Activated T-helper 2 cell treated with anti-CD3 and anti-CD28 coated beads, Interferon-gamma antibody, Interleukin-2, Interleukin-4, amounts not matched to agents 10 μg/mL and 5 μg/mL and 100 μg/mL, durations not matched to agents 14 hours and 24 hours and 36 hours (primary cell): ENCODE data around the gene CATSPER3. TPM values are rescaled to one million over a fixed set of nuclear protein-coding genes. Genes with fewer than 3 reads are reported as not detected.

Source experiments
- DNase-seq: peaks from one replicate; pipeline ENCODE4 v3.0.0; 2021; ENCODE audit warnings: low spot score
- H3K27ac Mint-ChIP-seq: one replicate; pipeline ENCODE4 v1.8.0; 2021; ENCODE audit warnings: mixed read lengths
- H3K27me3 Mint-ChIP-seq: one replicate; pipeline ENCODE4 v1.8.0; 2021; ENCODE audit warnings: low read depth, mixed read lengths
- H3K36me3 Mint-ChIP-seq: one replicate; pipeline ENCODE4 v1.8.0; 2021; ENCODE audit warnings: low read depth, mixed read lengths
- H3K4me1 Mint-ChIP-seq: one replicate; pipeline ENCODE4 v1.8.0; 2021; ENCODE audit warnings: low read depth, mixed read lengths
- H3K4me3 Mint-ChIP-seq: one replicate; pipeline ENCODE4 v1.8.0; 2021; ENCODE audit warnings: low read depth, mild to moderate bottlenecking, moderate library complexity, mixed read lengths
- H3K9me3 Mint-ChIP-seq: one replicate; pipeline ENCODE4 v1.8.0; 2021; ENCODE audit warnings: mixed read lengths
- intact Hi-C: fragments of 100-400 bp; cut with micrococcal nuclease; formaldehyde crosslinking; loops from one replicate; pipeline ENCODE4 v1.15.1; 2023
- total RNA-seq: library from RNA; stranded (reverse); gene quantifications from 2 replicates; pipeline ENCODE4 v1.2.3, GENCODE V29; 2022

The CATSPER3 gene
- total RNA-seq, 1 donor from 2014 or later: 0.34 TPM

DNA sequence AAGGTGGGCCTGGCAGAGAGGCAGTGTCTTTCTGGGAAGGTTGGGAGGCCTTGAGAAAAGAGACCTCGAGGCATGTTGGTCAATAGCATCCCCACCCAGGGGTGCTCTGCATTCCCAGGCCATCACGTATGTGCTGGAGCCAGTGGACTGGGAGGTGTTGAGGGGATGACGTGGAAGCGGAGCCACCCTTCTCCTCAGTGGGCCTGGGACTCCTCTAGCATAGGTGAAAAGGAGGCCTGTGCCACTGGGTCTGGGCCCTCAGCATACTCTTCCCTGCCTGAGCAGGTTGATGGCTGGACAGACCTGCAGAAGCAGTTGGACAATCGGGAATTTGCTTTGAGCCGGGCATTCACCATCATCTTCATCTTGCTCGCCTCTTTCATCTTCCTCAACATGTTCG, 40.8 kb downstream of the CATSPER3 start:
- Mint-ChIP-seq H3K27ac (no peak overlapping the region), H3K4me1 (no peaks in the 10 kb centered on the region), H3K36me3 (no peaks in the 10 kb centered on the region), H3K4me3 (no peak overlapping the region), H3K9me3 (no peaks in the 10 kb centered on the region), H3K27me3 (no peaks in the 10 kb centered on the region)
- no peak for DNase-seq
- intact Hi-C loops: no loop called here

DNA sequence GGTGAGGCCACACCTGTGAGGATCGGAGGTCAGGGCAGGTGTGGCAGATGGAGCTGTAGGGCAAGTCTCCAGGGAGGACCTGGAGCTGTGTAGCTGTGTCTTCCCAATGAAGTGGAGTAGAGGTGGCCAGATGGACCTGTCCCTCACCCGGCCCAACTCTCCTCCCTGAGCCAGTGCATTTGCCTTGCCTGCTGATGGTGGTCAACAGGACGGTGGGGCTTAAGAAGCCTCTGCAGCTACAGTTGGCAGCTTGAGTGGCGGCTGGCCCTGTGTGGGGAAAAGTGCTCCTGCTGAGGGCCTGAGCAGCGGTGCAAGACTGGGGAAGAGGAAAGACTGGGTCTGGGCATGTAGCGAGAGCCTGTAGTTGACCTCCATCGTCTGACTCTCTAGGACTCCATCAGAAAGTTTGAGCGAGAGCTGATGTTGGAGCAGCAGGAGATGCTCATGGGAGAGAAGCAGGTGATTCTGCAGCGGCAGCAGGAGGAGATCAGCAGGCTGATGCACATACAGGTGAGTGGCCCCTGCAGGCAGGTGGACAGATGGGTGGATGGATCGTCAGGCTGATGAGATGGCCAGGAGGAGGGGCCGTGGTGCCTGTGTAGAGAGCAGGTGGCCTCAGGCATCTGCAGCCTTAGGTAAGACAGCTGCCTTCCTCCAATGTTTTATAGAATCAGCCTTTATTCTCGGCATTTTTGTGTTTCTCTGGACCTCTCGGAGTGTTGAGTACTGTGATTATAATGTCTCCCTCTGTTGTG, 41.5 kb downstream of the CATSPER3 start:
- no peak overlapping the region for H3K4me3 Mint-ChIP-seq
- H3K36me3 Mint-ChIP-seq: no peaks in the 10 kb centered on the region
- DNase-seq: no peak
- no peak overlapping the region for H3K27ac Mint-ChIP-seq
- H3K4me1 Mint-ChIP-seq: no peaks in the 10 kb centered on the region
- no peaks in the 10 kb centered on the region for H3K9me3 Mint-ChIP-seq
- no peaks in the 10 kb centered on the region for H3K27me3 Mint-ChIP-seq
- intact Hi-C loops: no loop called here

DNA sequence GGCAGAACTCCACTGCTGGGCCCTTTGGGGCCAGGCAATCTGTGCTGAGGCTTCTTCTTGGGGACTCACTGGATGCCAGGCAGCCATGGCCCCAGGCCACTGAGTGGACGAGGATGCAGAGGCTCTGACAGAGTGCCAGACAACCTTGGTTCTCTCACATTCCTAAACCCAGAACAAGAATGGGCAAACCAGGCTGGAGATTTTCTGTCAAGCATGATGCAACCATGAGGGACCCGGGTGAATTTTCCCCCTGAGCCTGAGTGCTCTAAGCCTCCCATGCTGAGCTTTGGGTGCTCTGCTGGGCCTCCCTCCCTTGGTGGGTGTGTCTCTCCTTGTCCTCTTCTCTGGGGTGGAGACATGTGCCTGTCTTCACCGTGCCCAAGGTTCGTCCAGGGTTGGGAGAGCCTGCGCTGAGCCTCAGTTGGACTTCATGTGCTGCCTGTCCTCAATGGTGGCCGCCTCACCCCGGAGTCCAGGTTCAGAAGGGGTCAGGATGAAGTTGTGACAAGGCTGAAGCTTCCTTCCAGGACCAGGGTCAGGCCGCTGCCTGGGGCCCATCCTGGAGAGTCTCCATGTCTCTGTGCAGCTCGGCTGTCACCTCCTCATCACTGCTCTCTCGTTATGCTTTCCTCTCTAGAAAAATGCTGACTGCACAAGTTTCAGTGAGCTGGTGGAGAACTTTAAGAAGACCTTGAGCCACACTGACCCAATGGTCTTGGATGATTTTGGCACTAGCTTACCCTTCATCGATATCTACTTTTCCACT, 42.2 kb downstream of the CATSPER3 start:
- Mint-ChIP-seq H3K9me3 (no peaks in the 10 kb centered on the region), H3K27ac (no peak overlapping the region), H3K4me3 (no peak overlapping the region), H3K36me3 (no peaks in the 10 kb centered on the region), H3K27me3 (no peaks in the 10 kb centered on the region), H3K4me1 (no peaks in the 10 kb centered on the region)
- intact Hi-C loops: no loop called here
- DNase-seq: no peak

DNA sequence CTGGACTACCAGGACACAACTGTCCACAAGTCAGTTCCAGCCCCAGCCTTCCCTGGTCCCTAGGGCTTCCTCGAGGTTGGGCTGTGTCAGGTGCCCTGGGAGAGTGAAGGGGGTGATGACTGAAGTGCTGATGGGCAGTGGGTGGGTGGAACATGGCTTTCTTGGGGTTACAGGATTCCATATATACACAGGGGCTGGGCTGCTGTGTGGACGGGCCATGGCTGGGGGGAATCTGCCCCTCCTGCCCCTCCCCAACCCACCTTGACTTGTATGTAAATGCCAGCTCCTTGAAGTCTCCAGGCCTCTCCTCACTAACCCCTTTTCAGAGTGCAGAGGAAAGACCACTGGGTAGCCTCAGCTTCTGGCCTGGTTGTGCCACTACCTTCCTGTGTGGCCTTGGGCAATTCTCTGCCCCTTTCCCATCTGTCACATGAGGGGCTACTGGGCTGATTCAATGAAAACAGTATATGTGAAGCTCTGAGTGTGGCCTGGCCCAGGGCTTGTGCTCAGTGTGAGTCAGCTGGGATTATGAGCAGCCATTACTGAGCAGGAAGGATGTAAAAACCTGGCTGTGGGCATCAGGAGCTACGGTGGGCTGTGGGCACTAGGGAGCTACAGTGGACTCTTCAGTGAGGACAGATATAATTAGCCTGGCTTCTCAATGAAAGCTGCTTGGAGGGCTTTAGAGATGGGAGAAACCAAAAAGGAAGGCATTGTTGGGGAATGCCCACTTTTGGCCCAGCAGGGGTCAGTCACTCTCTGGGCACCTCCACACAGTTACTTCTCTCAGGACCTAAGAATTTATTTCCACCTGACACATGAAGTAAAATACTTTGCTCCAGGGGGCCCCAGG, 43.0 kb downstream of the CATSPER3 start:
- Mint-ChIP-seq H3K4me1 (no peaks in the 10 kb centered on the region), H3K27ac (no peak overlapping the region), H3K4me3 (no peak overlapping the region), H3K9me3 (no peaks in the 10 kb centered on the region), H3K36me3 (no peaks in the 10 kb centered on the region), H3K27me3 (no peaks in the 10 kb centered on the region)
- intact Hi-C loops: no loop called here
- DNase-seq: no peak

DNA sequence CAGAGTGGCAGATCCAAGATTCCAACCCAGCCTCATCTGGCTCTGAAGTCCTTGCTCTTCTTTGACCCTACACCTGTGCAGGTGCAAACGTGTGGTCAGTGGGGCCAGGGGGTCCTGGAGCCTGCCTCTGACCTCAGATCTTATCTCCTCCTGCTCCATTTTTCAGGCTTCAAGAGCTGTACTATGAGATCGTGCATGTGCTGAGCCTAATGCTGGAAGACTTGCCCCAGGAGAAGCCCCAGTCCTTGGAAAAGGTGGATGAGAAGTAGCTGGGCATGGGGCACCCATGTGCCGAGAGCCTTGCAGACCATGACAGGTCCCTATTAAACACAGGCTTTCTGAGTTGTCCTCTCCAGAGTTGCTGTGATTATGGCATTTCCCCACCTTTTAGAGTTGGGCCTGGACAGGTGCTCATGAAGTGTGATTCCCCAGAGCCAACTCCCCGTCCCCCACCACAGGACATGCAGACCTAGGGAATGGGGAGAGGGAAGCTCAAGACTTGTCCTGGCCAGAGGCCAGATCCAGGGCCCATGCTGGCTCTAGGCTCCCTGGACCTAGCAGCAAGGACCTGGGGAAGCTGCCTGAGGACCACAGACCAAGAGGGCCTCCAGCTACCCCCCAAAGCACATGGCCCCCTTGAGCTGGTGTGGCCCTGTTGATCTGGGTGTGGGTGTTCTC, 43.8 kb downstream of the CATSPER3 start:
- H3K4me1 Mint-ChIP-seq: no peaks in the 10 kb centered on the region
- H3K27ac Mint-ChIP-seq: no peak overlapping the region
- intact Hi-C loops: no loop called here
- H3K27me3 Mint-ChIP-seq: no peaks in the 10 kb centered on the region
- no peak overlapping the region for H3K4me3 Mint-ChIP-seq
- no peaks in the 10 kb centered on the region for H3K36me3 Mint-ChIP-seq
- no peaks in the 10 kb centered on the region for H3K9me3 Mint-ChIP-seq
- DNase-seq: no peak

DNA sequence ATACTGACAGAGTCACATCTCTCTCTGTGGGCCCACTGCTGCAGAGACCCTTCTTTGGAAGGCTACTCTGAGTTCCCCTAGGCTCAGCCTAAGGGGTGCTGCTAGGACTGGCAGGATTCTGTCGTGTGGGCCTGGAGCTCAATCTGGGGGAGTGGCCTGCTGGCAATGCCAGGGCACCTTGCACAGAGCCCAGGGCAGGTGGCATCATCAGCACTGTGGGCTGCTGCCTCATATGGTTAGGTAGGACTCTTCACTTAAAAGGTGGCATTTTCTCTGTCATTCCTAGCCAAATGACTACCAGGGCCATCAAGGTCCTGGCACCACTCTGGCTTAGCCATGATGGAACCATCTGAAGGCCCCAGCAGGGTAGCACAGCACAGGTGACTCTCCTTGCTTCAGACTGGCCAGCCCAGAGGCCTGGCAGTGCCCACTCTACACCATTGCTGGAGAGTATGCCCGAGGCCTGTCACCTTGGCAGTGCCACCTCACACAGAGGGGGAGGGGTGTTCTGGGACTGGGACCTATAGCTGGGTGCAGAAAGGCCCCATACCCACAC, 44.4 kb downstream of the CATSPER3 start:
- intact Hi-C loops: no loop called here

DNA sequence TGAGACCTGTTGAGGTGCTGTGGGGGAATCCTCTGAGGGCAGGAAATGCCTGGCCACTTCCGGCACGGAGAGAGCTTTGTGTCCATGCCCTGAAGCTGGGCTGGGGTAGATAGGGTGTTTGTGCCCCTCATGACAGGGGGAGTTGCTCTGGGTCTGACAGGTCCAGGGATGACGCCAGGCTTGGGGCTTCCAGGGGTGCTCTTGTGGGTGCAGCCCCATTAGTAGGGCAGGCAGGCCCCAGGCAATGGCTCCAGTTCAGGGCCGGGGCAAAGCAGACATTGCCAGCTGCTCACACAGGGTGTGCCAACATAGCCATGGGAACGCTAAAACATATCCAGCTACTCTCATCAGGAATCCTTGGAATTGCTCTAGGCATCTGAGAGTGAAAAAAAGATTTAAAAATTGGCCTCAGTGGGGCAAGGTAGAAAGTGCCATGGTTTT, 45.3 kb downstream of the CATSPER3 start:
- H3K9me3 Mint-ChIP-seq: no peaks in the 10 kb centered on the region
- H3K4me3 Mint-ChIP-seq: no peak overlapping the region
- intact Hi-C loops: no loop called here
- no peaks in the 10 kb centered on the region for H3K36me3 Mint-ChIP-seq
- H3K27me3 Mint-ChIP-seq: no peaks in the 10 kb centered on the region
- H3K4me1 Mint-ChIP-seq: no peaks in the 10 kb centered on the region
- no peak overlapping the region for H3K27ac Mint-ChIP-seq
- no peak for DNase-seq

More for the DNA sequence above, 44.4 kb downstream of the CATSPER3 start:
- no peak for DNase-seq
- Mint-ChIP-seq H3K4me1 (no peaks in the 10 kb centered on the region), H3K9me3 (no peaks in the 10 kb centered on the region), H3K27me3 (no peaks in the 10 kb centered on the region), H3K27ac (no peak overlapping the region), H3K36me3 (no peaks in the 10 kb centered on the region), H3K4me3 (no peak overlapping the region)

DNA sequence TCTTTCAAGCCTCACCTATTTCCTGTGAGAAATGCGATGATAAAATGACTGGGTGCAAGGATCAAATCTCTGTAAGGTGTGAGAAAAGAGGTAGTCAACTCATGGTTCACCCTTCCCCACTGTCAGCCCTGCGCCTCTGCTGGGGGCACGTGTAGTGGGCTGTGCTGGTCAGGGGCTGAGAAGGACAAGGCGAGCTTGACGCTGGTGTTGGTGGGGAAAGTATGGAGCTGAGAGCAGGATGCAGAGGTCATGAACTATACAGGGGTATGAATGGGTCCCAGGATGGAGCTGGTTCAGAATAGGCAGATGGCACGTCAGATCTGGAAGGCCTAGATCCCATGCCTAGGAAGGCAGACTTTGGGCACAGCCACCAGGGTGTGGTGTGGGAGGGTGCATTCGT, 45.7 kb downstream of the CATSPER3 start:
- intact Hi-C loops: no loop called here
- no peak overlapping the region for H3K4me3 Mint-ChIP-seq
- peaks cover 2% of the 10 kb centered on the region for H3K27me3 Mint-ChIP-seq
- H3K36me3 Mint-ChIP-seq: no peaks in the 10 kb centered on the region
- no peaks in the 10 kb centered on the region for H3K4me1 Mint-ChIP-seq
- no peak overlapping the region for H3K27ac Mint-ChIP-seq
- no peak for DNase-seq
- H3K9me3 Mint-ChIP-seq: no peaks in the 10 kb centered on the region

DNA sequence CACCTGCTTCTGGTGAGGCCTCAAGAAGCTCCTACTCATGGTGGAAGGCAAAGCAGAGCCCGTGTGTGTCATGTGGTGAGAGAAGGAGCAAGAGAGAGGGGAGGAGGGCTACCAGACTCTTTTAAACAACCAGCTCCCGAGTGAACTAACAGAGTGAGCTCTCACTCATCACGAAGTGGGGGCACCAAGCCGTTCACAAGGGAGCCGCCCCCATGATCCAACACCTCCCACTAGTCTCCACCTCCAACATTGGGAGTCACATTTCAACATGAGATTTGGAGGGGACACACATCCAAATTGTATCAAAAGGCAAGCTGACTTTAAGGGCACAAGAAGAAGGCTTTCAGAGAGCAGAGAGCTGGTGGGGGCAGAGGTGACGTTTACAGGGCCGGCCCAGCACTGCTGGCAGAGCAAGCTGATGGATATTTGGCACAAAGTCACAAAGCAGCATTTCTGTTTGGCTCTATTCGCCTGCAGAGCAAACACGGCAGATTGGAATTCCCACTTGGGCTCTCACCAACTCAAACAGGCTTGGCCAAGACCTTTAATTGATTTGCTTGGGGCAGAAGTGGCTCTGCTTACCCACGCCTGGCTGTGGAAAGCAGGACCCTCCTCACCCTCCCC, 46.4 kb downstream of the CATSPER3 start:
- Mint-ChIP-seq H3K27ac (no peak overlapping the region), H3K27me3 (peaks cover 2% of the 10 kb centered on the region), H3K36me3 (no peaks in the 10 kb centered on the region), H3K4me3 (no peak overlapping the region), H3K9me3 (no peaks in the 10 kb centered on the region), H3K4me1 (no peaks in the 10 kb centered on the region)
- intact Hi-C loops: no loop called here
- peak; percentile 3 for DNase-seq

DNA sequence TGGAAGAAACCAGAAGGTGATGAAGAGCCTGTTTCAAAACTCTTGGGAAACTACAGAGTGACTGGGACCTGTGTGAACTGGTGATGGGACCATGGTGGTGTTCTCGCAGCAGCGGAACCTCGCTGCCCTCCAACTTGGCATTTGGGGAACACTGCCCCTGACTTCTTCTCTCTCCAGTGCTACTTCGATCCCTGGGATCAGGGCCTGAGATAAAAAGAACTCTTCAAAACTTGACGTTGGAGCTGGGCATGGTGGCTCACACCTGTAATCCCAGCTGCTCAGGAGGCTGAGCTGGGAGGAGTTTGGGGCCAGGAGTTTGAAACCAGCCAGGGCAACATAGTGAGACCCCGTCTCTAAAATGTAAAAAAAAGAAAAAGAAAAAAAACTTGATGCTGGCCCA, 48.2 kb downstream of the CATSPER3 start:
- peaks cover 10% of the 10 kb centered on the region for H3K27me3 Mint-ChIP-seq
- H3K36me3 Mint-ChIP-seq: no peaks in the 10 kb centered on the region
- intact Hi-C loops: no loop called here
- H3K4me3 Mint-ChIP-seq: no peak overlapping the region
- no peaks in the 10 kb centered on the region for H3K9me3 Mint-ChIP-seq
- DNase-seq: no peak
- H3K27ac Mint-ChIP-seq: no peak overlapping the region
- no peaks in the 10 kb centered on the region for H3K4me1 Mint-ChIP-seq

DNA sequence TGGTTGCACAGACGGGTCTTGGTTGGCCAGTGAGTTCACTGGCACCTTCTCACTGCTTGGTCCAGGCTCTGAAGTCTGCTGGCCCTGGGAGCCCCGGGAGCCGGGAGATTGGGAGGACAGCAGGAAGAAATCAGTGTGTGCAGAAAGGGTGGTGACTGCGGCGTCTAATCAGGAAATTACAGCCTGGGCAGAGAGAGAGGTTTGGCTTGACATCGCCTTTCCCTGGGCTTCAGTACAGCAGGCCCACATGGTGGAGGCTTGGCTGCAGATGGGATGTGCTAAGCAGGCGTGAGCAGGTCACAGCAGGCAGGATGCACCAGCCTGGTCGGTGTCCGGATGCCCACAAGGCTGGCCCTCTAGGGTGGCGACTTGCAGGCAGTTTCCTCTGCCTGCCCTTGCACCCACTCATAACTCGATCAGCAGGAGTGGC, 49.2 kb downstream of the CATSPER3 start:
- peaks cover 17% of the 10 kb centered on the region for H3K27me3 Mint-ChIP-seq
- H3K9me3 Mint-ChIP-seq: no peaks in the 10 kb centered on the region
- H3K4me3 Mint-ChIP-seq: no peak overlapping the region
- no peak for DNase-seq
- H3K27ac Mint-ChIP-seq: no peak overlapping the region
- intact Hi-C loops: no loop called here
- H3K36me3 Mint-ChIP-seq: no peaks in the 10 kb centered on the region
- H3K4me1 Mint-ChIP-seq: no peaks in the 10 kb centered on the region

DNA sequence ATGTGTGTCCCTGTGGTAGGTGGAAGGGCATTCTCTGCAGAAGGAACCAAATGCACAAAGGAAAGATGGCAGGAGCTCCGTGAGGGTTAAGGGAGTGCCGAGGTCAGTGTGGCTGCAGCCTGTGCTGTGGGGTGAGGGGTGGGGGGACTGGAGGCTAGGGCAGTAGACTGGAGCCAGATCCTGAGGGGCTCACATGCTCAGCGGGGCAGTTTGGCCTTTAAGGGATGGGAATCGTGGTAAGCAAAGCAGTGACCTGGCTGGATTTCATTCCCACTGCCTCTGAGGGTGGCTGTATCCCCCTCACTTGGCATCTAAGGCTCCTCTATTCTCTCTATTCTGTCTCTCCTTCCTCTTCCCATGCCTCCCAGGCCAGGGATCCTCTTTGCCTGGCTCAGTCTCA, 50.8 kb downstream of the CATSPER3 start:
- H3K36me3 Mint-ChIP-seq: no peaks in the 10 kb centered on the region
- H3K4me1 Mint-ChIP-seq: no peaks in the 10 kb centered on the region
- intact Hi-C loops: no loop called here
- H3K27ac Mint-ChIP-seq: no peak overlapping the region
- no peaks in the 10 kb centered on the region for H3K9me3 Mint-ChIP-seq
- no peak for DNase-seq
- H3K4me3 Mint-ChIP-seq: no peak overlapping the region
- H3K27me3 Mint-ChIP-seq: peaks cover 20% of the 10 kb centered on the region
